Duodenal mucosa (tissue), 2 donors: ENCODE data around the gene ACKR3.
A peak's percentile ranks its signal among the peaks of the same experiment; 100 is the strongest.

Experiments used
- H3K27ac ChIP-seq: one replicate; pipeline ENCODE4 v1.7.0; 2013; ENCODE audit warnings: low read depth, low read length
- H3K27me3 ChIP-seq, 2 donors: one replicate each; pipeline ENCODE4 v1.7.0; 2013; ENCODE audit warnings: low read length in 2 of 2, control low read depth in 1 of 2; ENCODE audit not compliant: insufficient read depth in 2 of 2, control insufficient read depth in 1 of 2
- H3K36me3 ChIP-seq, 2 donors: one replicate each; pipeline ENCODE4 v1.7.0; 2013; ENCODE audit warnings: low read length in 2 of 2, control low read depth in 1 of 2; ENCODE audit not compliant: insufficient read depth in 2 of 2, control insufficient read depth in 1 of 2
- H3K4me1 ChIP-seq, 2 donors: one replicate each; pipeline ENCODE4 v1.7.0; 2013; ENCODE audit warnings: low read length in 2 of 2, control low read depth in 1 of 2; ENCODE audit not compliant: insufficient read depth in 2 of 2, control insufficient read depth in 1 of 2
- H3K4me3 ChIP-seq, 2 donors: one replicate each; pipeline ENCODE4 v1.7.0; 2013; ENCODE audit warnings: low read length in 2 of 2, low read depth in 1 of 2
- H3K9ac ChIP-seq, 2 donors: one replicate each; pipeline ENCODE4 v1.7.0; 2013; ENCODE audit warnings: low read length in 2 of 2, low read depth in 1 of 2
- H3K9me3 ChIP-seq, 2 donors: one replicate each; pipeline ENCODE4 v1.7.0; 2013; ENCODE audit warnings: low read length in 2 of 2, control low read depth in 1 of 2; ENCODE audit not compliant: control insufficient read depth in 1 of 2

ACKR3 gene

GRCh38 chr2:236568068-236568921 lies 1.3 kb upstream of the ACKR3 start:
- Histone ChIP-seq H3K36me3 (no peaks in the 10 kb centered on the region), H3K4me1 (peaks cover 30 to 43% of the 10 kb centered on the region in 2 donors), H3K27me3 (no peaks in the 10 kb centered on the region), H3K9me3 (no peaks in the 10 kb centered on the region), H3K4me3 (peak overlapping the region; percentile 60 to 65), H3K9ac (peak overlapping the region; percentile 34 to 45), H3K27ac (peak overlapping the region; percentile 73)

- Histone ChIP-seq H3K4me3 (peak overlapping the region; percentile 60 to 65), H3K9ac (peak overlapping the region in 1 of 2 donors; percentile 34), H3K27ac (peak overlapping the region; percentile 39), H3K9me3 (no peaks in the 10 kb centered on the region), H3K36me3 (no peaks in the 10 kb centered on the region), H3K4me1 (peaks cover 30 to 45% of the 10 kb centered on the region in 2 donors), H3K27me3 (no peaks in the 10 kb centered on the region)
These were observed 578 bp upstream of the ACKR3 start for GRCh38 chr2:236568922-236569572.

GRCh38 chr2:236570081-236570868 lies 650 bp downstream of the ACKR3 start:
- H3K4me1 ChIP-seq, result peaks cover 30 to 53% of the 10 kb centered on the region in 2 donors
- peak overlapping the region; percentile 60 to 65 for H3K4me3 ChIP-seq
- H3K9me3 ChIP-seq, result no peaks in the 10 kb centered on the region
- H3K27ac ChIP-seq, result peak overlapping the region; percentile 48
- H3K9ac ChIP-seq, result peak overlapping the region; percentile 36
- no peaks in the 10 kb centered on the region for H3K36me3 ChIP-seq
- no peaks in the 10 kb centered on the region for H3K27me3 ChIP-seq

GRCh38 chr2:236571145-236571544 lies 1.5 kb downstream of the ACKR3 start:
- Histone ChIP-seq H3K9ac (peak overlapping the region in 1 of 2 donors; percentile 36), H3K4me1 (peaks cover 30 to 47% of the 10 kb centered on the region in 2 donors), H3K36me3 (no peaks in the 10 kb centered on the region)

GRCh38 chr2:236572482-236572881 lies 2.9 kb downstream of the ACKR3 start:
- peak overlapping the region in 1 of 2 donors; percentile 41 for H3K4me3 ChIP-seq
- H3K27me3 ChIP-seq, result no peaks in the 10 kb centered on the region
- no peaks in the 10 kb centered on the region for H3K36me3 ChIP-seq
- H3K9me3 ChIP-seq, result no peaks in the 10 kb centered on the region
- no peak overlapping the region for H3K9ac ChIP-seq
- peaks cover 30 to 39% of the 10 kb centered on the region in 2 donors for H3K4me1 ChIP-seq
- H3K27ac ChIP-seq, result no peak overlapping the region

More at GRCh38 chr2:236571145-236571544, 1.5 kb downstream of the ACKR3 start:
- Histone ChIP-seq H3K9me3 (no peaks in the 10 kb centered on the region), H3K27ac (no peak overlapping the region), H3K4me3 (peak overlapping the region; percentile 60 to 65), H3K27me3 (no peaks in the 10 kb centered on the region)

GRCh38 chr2:236573066-236573929 lies 3.7 kb downstream of the ACKR3 start:
- Histone ChIP-seq H3K4me1 (peaks cover 29 to 39% of the 10 kb centered on the region in 2 donors), H3K27me3 (no peaks in the 10 kb centered on the region), H3K9ac (no peak overlapping the region)

GRCh38 chr2:236574000-236574399 lies 4.4 kb downstream of the ACKR3 start:
- no peak overlapping the region for H3K4me3 ChIP-seq
- H3K27ac ChIP-seq, result no peak overlapping the region
- H3K4me1 ChIP-seq, result peaks cover 22 to 33% of the 10 kb centered on the region in 2 donors

More at GRCh38 chr2:236573066-236573929, 3.7 kb downstream of the ACKR3 start:
- Histone ChIP-seq H3K27ac (no peak overlapping the region), H3K4me3 (peak overlapping the region in 1 of 2 donors; percentile 41), H3K9me3 (no peaks in the 10 kb centered on the region), H3K36me3 (no peaks in the 10 kb centered on the region)

GRCh38 chr2:236574424-236575145 lies 5.0 kb downstream of the ACKR3 start:
- no peak overlapping the region for H3K9ac ChIP-seq
- no peak overlapping the region for H3K27ac ChIP-seq

More at GRCh38 chr2:236574000-236574399, 4.4 kb downstream of the ACKR3 start:
- H3K27me3 ChIP-seq, result no peaks in the 10 kb centered on the region
- H3K9me3 ChIP-seq, result no peaks in the 10 kb centered on the region
- no peak overlapping the region for H3K9ac ChIP-seq
- no peaks in the 10 kb centered on the region for H3K36me3 ChIP-seq

GRCh38 chr2:236575510-236575909 lies 5.9 kb downstream of the ACKR3 start:
- Histone ChIP-seq H3K4me3 (no peak overlapping the region), H3K27me3 (no peaks in the 10 kb centered on the region), H3K4me1 (peaks cover 7 to 19% of the 10 kb centered on the region in 2 donors), H3K27ac (no peak overlapping the region), H3K9ac (no peak overlapping the region), H3K9me3 (no peaks in the 10 kb centered on the region), H3K36me3 (peaks cover 0 to 3% of the 10 kb centered on the region in 2 donors)

More at GRCh38 chr2:236574424-236575145, 5.0 kb downstream of the ACKR3 start:
- H3K9me3 ChIP-seq, result no peaks in the 10 kb centered on the region
- no peaks in the 10 kb centered on the region for H3K27me3 ChIP-seq
- peaks cover 16 to 27% of the 10 kb centered on the region in 2 donors for H3K4me1 ChIP-seq
- H3K36me3 ChIP-seq, result no peaks in the 10 kb centered on the region
- H3K4me3 ChIP-seq, result no peak overlapping the region
